Measurements from ENCODE around the gene TSEN34.

DNA sequence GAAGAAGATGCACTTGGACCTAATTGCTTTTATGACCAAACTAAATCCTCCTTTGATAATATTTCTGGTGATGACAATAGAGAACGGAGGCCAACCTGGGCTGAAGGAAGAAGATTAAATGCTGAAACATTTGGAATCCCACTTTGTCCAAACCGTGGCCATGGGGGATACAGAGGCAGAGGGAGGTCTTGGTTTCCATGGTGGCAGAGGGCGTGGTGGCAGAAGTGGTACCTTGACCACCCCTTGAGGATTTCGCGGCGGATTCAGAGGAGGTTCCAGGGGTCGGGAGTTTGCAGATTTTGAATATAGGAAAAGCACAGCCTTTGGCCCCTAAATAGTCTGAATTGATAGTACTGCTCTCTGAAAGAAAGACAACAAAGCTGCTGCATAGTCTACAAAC is 38.9 kb downstream of the TSEN34 start:
- TF ChIP-seq, protein P1, sequence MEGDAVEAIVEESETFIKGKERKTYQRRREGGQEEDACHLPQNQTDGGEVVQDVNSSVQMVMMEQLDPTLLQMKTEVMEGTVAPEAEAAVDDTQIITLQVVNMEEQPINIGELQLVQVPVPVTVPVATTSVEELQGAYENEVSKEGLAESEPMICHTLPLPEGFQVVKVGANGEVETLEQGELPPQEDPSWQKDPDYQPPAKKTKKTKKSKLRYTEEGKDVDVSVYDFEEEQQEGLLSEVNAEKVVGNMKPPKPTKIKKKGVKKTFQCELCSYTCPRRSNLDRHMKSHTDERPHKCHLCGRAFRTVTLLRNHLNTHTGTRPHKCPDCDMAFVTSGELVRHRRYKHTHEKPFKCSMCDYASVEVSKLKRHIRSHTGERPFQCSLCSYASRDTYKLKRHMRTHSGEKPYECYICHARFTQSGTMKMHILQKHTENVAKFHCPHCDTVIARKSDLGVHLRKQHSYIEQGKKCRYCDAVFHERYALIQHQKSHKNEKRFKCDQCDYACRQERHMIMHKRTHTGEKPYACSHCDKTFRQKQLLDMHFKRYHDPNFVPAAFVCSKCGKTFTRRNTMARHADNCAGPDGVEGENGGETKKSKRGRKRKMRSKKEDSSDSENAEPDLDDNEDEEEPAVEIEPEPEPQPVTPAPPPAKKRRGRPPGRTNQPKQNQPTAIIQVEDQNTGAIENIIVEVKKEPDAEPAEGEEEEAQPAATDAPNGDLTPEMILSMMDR (IDR thresholded peaks at IDR 0.05), result no peak
- TF ChIP-seq POLR2A (IDR thresholded peaks at IDR 0.05), result no peak

Measured in heart left ventricle (tissue), 13 donors.